GM23338 (cell line): ENCODE results near the gene HPX. TPM values are rescaled to one million over a fixed set of nuclear protein-coding genes. Genes with fewer than 3 reads are reported as not detected.

Experiments
- ATAC-seq: fragments of 200-7000 bp; cut with Tn5 transposase; 3 replicates; pipeline ENCODE4 v1.9.1; 2020
- DNase-seq: peaks from one replicate; pipeline ENCODE4 v3.0.0-alpha.2; 2015; ENCODE audit warnings: low spot score
- H2AFZ ChIP-seq: fragments of 200-600 bp; sonication (generic); 2 replicates; pipeline ENCODE4 v1.8.0; 2016; ENCODE audit warnings: antibody characterized with exemption, mild to moderate bottlenecking, moderate library complexity
- H3F3A ChIP-seq: fragments of 200-600 bp; sonication (generic); replicated peaks from 2 replicates; pipeline ENCODE4 v1.8.0; 2017; ENCODE audit warnings: antibody characterized with exemption, mixed run types, low read depth
- H3K27ac ChIP-seq: fragments of 200-600 bp; sonication (generic); 2 replicates; pipeline ENCODE4 v1.6.1; 2016; ENCODE audit warnings: low read depth
- H3K27me3 ChIP-seq: fragments of 200-600 bp; sonication (generic); 2 replicates; pipeline ENCODE4 v1.8.0; 2016; ENCODE audit warnings: mild to moderate bottlenecking, mixed run types, moderate library complexity; ENCODE audit not compliant: insufficient read depth
- H3K36me3 ChIP-seq: fragments of 200-600 bp; sonication (generic); 2 replicates; pipeline ENCODE4 v1.8.0; 2016; ENCODE audit warnings: mild to moderate bottlenecking; ENCODE audit not compliant: insufficient read depth
- H3K4me1 ChIP-seq: fragments of 200-600 bp; sonication (generic); 2 replicates; pipeline ENCODE4 v1.8.0; 2016; ENCODE audit warnings: mild to moderate bottlenecking, moderate library complexity; ENCODE audit not compliant: insufficient read depth
- H3K4me2 ChIP-seq: fragments of 200-600 bp; sonication (generic); 2 replicates; pipeline ENCODE4 v1.7.1; 2017; ENCODE audit warnings: mixed run types
- H3K4me3 ChIP-seq: fragments of 200-600 bp; sonication (generic); 2 replicates; pipeline ENCODE4 v1.6.1; 2016; ENCODE audit warnings: mixed run types
- H3K79me2 ChIP-seq: fragments of 200-600 bp; sonication (generic); replicated peaks from 2 replicates; pipeline ENCODE4 v1.8.0; 2017; ENCODE audit warnings: mild to moderate bottlenecking; ENCODE audit not compliant: insufficient read depth
- H3K9me2 ChIP-seq: fragments of 200-600 bp; sonication (generic); 2 replicates; pipeline ENCODE4 v1.8.0; 2017; ENCODE audit not compliant: insufficient read depth
- H4K20me1 ChIP-seq: fragments of 200-600 bp; sonication (generic); replicated peaks from 2 replicates; pipeline ENCODE4 v1.8.0; 2017; ENCODE audit warnings: mild to moderate bottlenecking; ENCODE audit not compliant: insufficient read depth
- H3K27ac Mint-ChIP-seq: 2 replicates; pipeline ENCODE4 v1.8.0; 2020; ENCODE audit warnings: inconsistent platforms, mild to moderate bottlenecking, moderate library complexity, mixed read lengths
- H3K27me3 Mint-ChIP-seq: 3 replicates; pipeline ENCODE4 v1.8.0; 2022; ENCODE audit warnings: low read depth, mild to moderate bottlenecking, moderate library complexity, mixed read lengths, inconsistent platforms; ENCODE audit not compliant: insufficient read depth, poor library complexity
- H3K36me3 Mint-ChIP-seq: 3 replicates; pipeline ENCODE4 v1.8.0; 2021; ENCODE audit warnings: low read depth, mild to moderate bottlenecking, inconsistent platforms, moderate library complexity, mixed read lengths
- H3K4me1 Mint-ChIP-seq: 3 replicates; pipeline ENCODE4 v1.8.0; 2020; ENCODE audit warnings: mild to moderate bottlenecking, inconsistent platforms, mixed read lengths
- H3K4me3 Mint-ChIP-seq: 3 replicates; pipeline ENCODE4 v1.8.0; 2021; ENCODE audit warnings: moderate library complexity, mild to moderate bottlenecking, inconsistent platforms, mixed read lengths
- H3K9me3 Mint-ChIP-seq: 3 replicates; pipeline ENCODE4 v1.8.0; 2020; ENCODE audit warnings: moderate library complexity, mild to moderate bottlenecking, inconsistent platforms, mixed read lengths
- CREB1 ChIP-seq: fragments of 250-450 bp; sonication (Bioruptor Pico); IDR thresholded peaks from 2 replicates; pipeline ENCODE4 v1.5.0; 2020; ENCODE audit warnings: low read depth, mild to moderate bottlenecking, moderate library complexity
- CTCF ChIP-seq, 2 experiments: fragments of 200-600 bp in 1 of 2; sonication (generic) in 1 of 2; conservative IDR thresholded peaks; 2 replicates each; pipeline versions ENCODE4 v1.5.1 to v1.6.1; 2016 to 2017; ENCODE audit warnings: antibody characterized with exemption in 2 of 2, low read depth in 2 of 2, mild to moderate bottlenecking in 2 of 2, moderate library complexity in 1 of 2
- ETS1 ChIP-seq: IDR thresholded peaks from 2 replicates; pipeline ENCODE4 v1.6.1; 2016; ENCODE audit warnings: antibody characterized with exemption
- EZH2 ChIP-seq: fragments of 200-600 bp; sonication (generic); IDR thresholded peaks from one replicate; pipeline ENCODE4 v1.8.0; 2017; ENCODE audit warnings: antibody characterized with exemption, mild to moderate bottlenecking, low read depth; ENCODE audit not compliant: unreplicated experiment
- EZH2phosphoT487 ChIP-seq: fragments of 200-600 bp; sonication (generic); IDR thresholded peaks from one replicate; pipeline ENCODE4 v1.8.1; 2018; ENCODE audit warnings: antibody characterized with exemption; ENCODE audit not compliant: unreplicated experiment
- JUNB ChIP-seq: IDR thresholded peaks from one replicate; pipeline ENCODE4 v1.6.1; 2016; ENCODE audit warnings: antibody characterized with exemption; ENCODE audit not compliant: unreplicated experiment
- NANOG ChIP-seq: IDR thresholded peaks from 2 replicates; pipeline ENCODE4 v1.6.1; 2016; ENCODE audit warnings: antibody characterized with exemption, borderline replicate concordance
- POLR2AphosphoS5 ChIP-seq: IDR thresholded peaks from 2 replicates; pipeline ENCODE4 v1.6.1; 2016; ENCODE audit warnings: antibody characterized with exemption, low read depth
- REST ChIP-seq: IDR thresholded peaks from one replicate; pipeline ENCODE4 v1.6.1; 2018; ENCODE audit warnings: antibody characterized with exemption; ENCODE audit not compliant: unreplicated experiment
- STAT1 ChIP-seq: IDR thresholded peaks from one replicate; pipeline ENCODE4 v1.6.1; 2016; ENCODE audit warnings: antibody characterized with exemption; ENCODE audit not compliant: unreplicated experiment
- ZNF114 ChIP-seq: fragments of 250-450 bp; sonication (Bioruptor Pico); IDR thresholded peaks from 2 replicates; pipeline ENCODE4 v1.5.0; 2020; ENCODE audit warnings: mild to moderate bottlenecking, moderate library complexity
- ZNF331 ChIP-seq: fragments of 250-450 bp; sonication (Bioruptor Pico); IDR thresholded peaks from 2 replicates; pipeline ENCODE4 v1.5.0; 2020; ENCODE audit warnings: low read depth, mild to moderate bottlenecking, moderate library complexity
- ZNF462 ChIP-seq: fragments of 250-450 bp; sonication (Bioruptor Pico); IDR thresholded peaks from 2 replicates; pipeline ENCODE4 v1.5.0; 2020; ENCODE audit warnings: mild to moderate bottlenecking, moderate library complexity
- polyA plus RNA-seq: library from polyadenylated mRNA; unstranded; fragments of >200 nt; fragmentation: Nextera tagmentation; extraction: Ambion mirVana; gene quantifications from 2 replicates; pipeline ENCODE4 v1.2.1, GENCODE V29; 2016
- total RNA-seq: library from RNA; depleted of rRNA; stranded (reverse); fragments of >200 nt; shearing (Covaris generic); gene quantifications from 2 replicates; pipeline ENCODE4 v1.2.3, GENCODE V29; 2014

Gene HPX
- total and polyA plus RNA-seq, 2 experiments from 2014 or later: 0.47 to 0.63 TPM

DNA sequence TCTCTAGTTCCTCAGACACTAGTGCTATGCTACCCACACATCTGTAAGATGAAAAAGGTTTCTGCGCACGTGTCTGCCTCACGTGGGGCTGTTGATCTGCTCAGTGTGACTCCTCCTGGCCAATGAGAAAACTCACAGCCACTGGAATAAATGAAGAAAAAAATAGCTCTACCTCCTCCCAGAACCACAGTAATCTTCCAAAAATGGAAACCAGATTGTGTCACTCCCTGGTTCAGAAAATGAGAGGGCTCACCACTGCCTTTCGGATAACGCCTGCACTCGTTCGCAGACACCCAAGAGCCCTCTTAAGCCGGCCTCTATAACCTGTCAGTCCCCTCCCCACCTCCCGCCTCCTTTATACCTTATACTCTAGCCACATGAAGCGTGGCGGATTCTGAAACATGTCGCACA lies 27.0 kb downstream of the HPX start:
- ATAC-seq (no peak), DNase-seq (no peak)
- Histone ChIP-seq H4K20me1 (no peaks in the 10 kb centered on the region), H2AFZ (no peak overlapping the region), H3K79me2 (0 out of 2 replicates have a peak, but pooled peaks cover 3% of the 10 kb centered on the region), H3K4me3 (no peak overlapping the region), H3K27me3 (0 out of 2 replicates have a peak, but pooled peaks cover 5% of the 10 kb centered on the region), H3K4me2 (no peak overlapping the region), H3K9me2 (no peaks in the 10 kb centered on the region), H3K4me1 (peaks cover 7% of the 10 kb centered on the region; the same call in 1 of the 2 replicates), H3F3A (no peaks in the 10 kb centered on the region), H3K36me3 (no peaks in the 10 kb centered on the region), H3K27ac (no peak overlapping the region)
- Mint-ChIP-seq H3K27ac (no peak overlapping the region), H3K36me3 (no peaks in the 10 kb centered on the region), H3K4me3 (no peak overlapping the region), H3K4me1 (peaks cover 7% of the 10 kb centered on the region; the same call in 2 of the 3 replicates), H3K9me3 (no peaks in the 10 kb centered on the region), H3K27me3 (no peaks in the 10 kb centered on the region)
- TF ChIP-seq CTCF (conservative IDR thresholded peaks at IDR 0.05; ENCODE audit: low read depth in 2 of 2) (no peak), EZH2phosphoT487 (no peak), EZH2 (no peak), JUNB (no peak), ZNF462 (CRISPR knock-in tag) (no peak), STAT1 (no peak), NANOG (no peak), ETS1 (no peak), CREB1 (CRISPR knock-in tag) (no peak), ZNF331 (CRISPR knock-in tag) (no peak), ZNF114 (CRISPR knock-in tag) (no peak), POLR2AphosphoS5 (no peak), REST (no peak)
